ENCODE measurements around the gene TMUB2. TPM values are rescaled to one million over a fixed set of nuclear protein-coding genes. Genes with fewer than 3 reads are reported as not detected.

Gene TMUB2
- total and polyA plus RNA-seq, 4 donors = 32.1 to 40.2 (median 37.2) TPM

GRCh38 chr17:44149750-44150329 is 36.9 kb upstream of the TMUB2 start:
- no peak overlapping the region for H3K9ac ChIP-seq (ENCODE audit: insufficient read depth in 1 of 2, low read length in 2 of 2)
- H3K4me3 ChIP-seq = no peak overlapping the region
- peaks cover 0 to 4% (median 0%) of the 10 kb centered on the region in 5 donors for H3K4me1 ChIP-seq (ENCODE audit: control insufficient read depth in 5 of 5, insufficient read depth in 5 of 5, low read length in 5 of 5)
- H3K9me3 ChIP-seq (ENCODE audit: control insufficient read depth in 4 of 4, insufficient read depth in 3 of 4, low read length in 3 of 4) = no peaks in the 10 kb centered on the region
- no peak for TF ChIP-seq CTCF (IDR thresholded peaks at IDR 0.05; ENCODE audit: control extremely low read depth, extremely low read depth)
- H3K27ac ChIP-seq (ENCODE audit: low read depth in 1 of 2, low read length in 1 of 2) = no peak overlapping the region
- no peaks in the 10 kb centered on the region for H3K27me3 ChIP-seq (ENCODE audit: control insufficient read depth in 3 of 3, insufficient read depth in 3 of 3, low read length in 2 of 3)
- H3K36me3 ChIP-seq (ENCODE audit: control insufficient read depth in 4 of 4, insufficient read depth in 4 of 4, low read length in 4 of 4) = peaks cover 0 to 6% (median 0%) of the 10 kb centered on the region in 4 donors
- ATAC-seq (ENCODE audit: insufficient read depth, low FRiP score) = no peak
- WGBS, 2 donors = 98 to 99% methylated on average over 4 of the region's 4 CpGs
- no peak for DNase-seq

- no peaks in the 10 kb centered on the region for H3K4me1 ChIP-seq (ENCODE audit: control insufficient read depth in 5 of 5, insufficient read depth in 5 of 5, low read length in 5 of 5)
- no peak overlapping the region for H3K27ac ChIP-seq (ENCODE audit: low read depth in 1 of 2, low read length in 1 of 2)
- WGBS, 2 donors = 95 to 100% methylated on average over 4 of the region's 4 CpGs
- H3K9ac ChIP-seq (ENCODE audit: insufficient read depth in 1 of 2, low read length in 2 of 2) = no peak overlapping the region
- no peak for TF ChIP-seq CTCF (IDR thresholded peaks at IDR 0.05; ENCODE audit: control extremely low read depth, extremely low read depth)
- no peak for ATAC-seq (ENCODE audit: insufficient read depth, low FRiP score)
- H3K27me3 ChIP-seq (ENCODE audit: control insufficient read depth in 3 of 3, insufficient read depth in 3 of 3, low read length in 2 of 3) = no peaks in the 10 kb centered on the region
- no peaks in the 10 kb centered on the region for H3K9me3 ChIP-seq (ENCODE audit: control insufficient read depth in 4 of 4, insufficient read depth in 3 of 4, low read length in 3 of 4)
- peaks cover 0 to 6% (median 0%) of the 10 kb centered on the region in 4 donors for H3K36me3 ChIP-seq (ENCODE audit: control insufficient read depth in 4 of 4, insufficient read depth in 4 of 4, low read length in 4 of 4)
- no peak overlapping the region for H3K4me3 ChIP-seq
- no peak for DNase-seq
Measured at GRCh38 chr17:44152875-44153274, 33.9 kb upstream of the TMUB2 start.

DNA sequence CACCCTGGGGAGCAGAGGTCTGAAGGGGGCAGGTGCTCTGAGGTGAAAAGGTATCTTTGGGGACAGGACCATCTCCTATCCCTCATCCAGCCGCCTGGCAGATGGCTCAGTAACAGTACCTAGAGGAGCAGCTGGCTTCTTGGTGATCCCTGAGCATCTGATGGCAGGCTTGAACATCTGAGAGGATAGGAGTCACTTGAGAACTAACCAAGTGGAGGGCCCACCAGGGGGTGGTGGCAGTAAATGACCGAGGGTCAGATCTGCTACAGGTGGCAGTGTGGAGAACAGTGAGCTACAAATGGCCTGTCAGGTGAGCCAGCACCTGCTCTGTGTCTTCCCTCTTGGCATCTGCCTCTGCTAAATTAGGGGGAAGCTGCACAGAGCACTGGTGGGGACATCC is 31.3 kb upstream of the TMUB2 start:
- Histone ChIP-seq H3K27me3 (ENCODE audit: control insufficient read depth in 3 of 3, insufficient read depth in 3 of 3, low read length in 2 of 3) (no peaks in the 10 kb centered on the region), H3K9me3 (ENCODE audit: control insufficient read depth in 4 of 4, insufficient read depth in 3 of 4, low read length in 3 of 4) (no peaks in the 10 kb centered on the region), H3K4me3 (no peak overlapping the region), H3K9ac (ENCODE audit: insufficient read depth in 1 of 2, low read length in 2 of 2) (no peak overlapping the region), H3K27ac (ENCODE audit: low read depth in 1 of 2, low read length in 1 of 2) (no peak overlapping the region), H3K4me1 (ENCODE audit: control insufficient read depth in 5 of 5, insufficient read depth in 5 of 5, low read length in 5 of 5) (no peaks in the 10 kb centered on the region), H3K36me3 (ENCODE audit: control insufficient read depth in 4 of 4, insufficient read depth in 4 of 4, low read length in 4 of 4) (peaks cover 0 to 3% (median 0%) of the 10 kb centered on the region in 4 donors)
- no peak for TF ChIP-seq CTCF (IDR thresholded peaks at IDR 0.05; ENCODE audit: control extremely low read depth, extremely low read depth)
- ATAC-seq (ENCODE audit: insufficient read depth, low FRiP score) (no peak), DNase-seq (no peak)
- 80 to 92% methylated on average over 2 of the region's 2 CpGs for WGBS, 2 donors

Data from lung (tissue), 12 donors.